HG02970 (cell line): ENCODE results near the gene NDUFAB1.
"Not testable (repeated sequence)": the region's sequence is repeated elsewhere in the genome, so short reads cannot be mapped to it uniquely, and the experiment has no call there.

ENCODE experiments used
- ATAC-seq: cut with Tn5 transposase; IDR thresholded peaks from one replicate; pipeline ENCODE4 v1.9.1; 2021; ENCODE audit warnings: mild to moderate bottlenecking, moderate library complexity, moderate number of reproducible peaks; ENCODE audit not compliant: unreplicated experiment, low FRiP score

NDUFAB1 gene

DNA sequence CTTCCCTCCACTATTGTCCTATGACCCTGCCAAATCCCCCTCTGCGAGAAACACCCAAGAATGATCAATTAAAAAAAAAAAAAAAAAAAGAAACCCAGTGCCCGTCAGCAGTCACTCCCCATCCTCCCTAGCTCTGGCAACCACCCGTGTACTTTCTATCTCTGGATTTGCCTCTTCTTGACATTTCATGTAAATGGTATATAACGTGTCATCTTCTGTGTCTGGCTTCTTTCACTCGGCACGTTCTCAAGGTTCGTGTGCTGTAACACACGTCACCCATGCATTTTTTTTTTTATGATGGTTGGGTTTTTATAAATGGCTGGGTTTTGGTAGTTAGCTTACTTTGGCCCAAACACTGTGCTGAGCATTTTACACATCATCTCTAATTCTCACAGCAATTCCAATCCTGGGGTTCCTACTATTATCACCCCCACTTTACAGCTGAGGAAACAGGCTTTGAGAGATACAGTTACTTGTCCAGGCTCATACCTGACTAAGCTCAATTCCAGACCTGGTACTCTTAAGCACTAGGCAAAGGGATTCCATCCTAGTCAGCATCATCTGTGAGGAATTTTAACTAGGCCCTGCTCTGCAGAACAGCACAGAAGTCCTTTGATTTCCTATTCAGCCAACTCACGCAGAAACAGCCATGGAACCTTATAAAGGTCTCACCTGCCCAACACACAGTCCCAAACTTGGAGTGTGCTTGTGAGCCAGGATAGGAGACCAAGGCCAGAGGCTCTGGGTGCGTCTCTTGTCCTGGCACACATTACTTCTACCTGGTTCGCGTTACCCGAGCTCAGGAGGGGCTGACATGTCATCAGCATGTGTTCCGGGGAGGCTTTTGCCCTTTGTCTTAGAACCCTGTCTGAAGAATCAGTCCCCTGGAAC, 11.7 kb downstream of the NDUFAB1 start:
- ATAC-seq, result no peak

DNA sequence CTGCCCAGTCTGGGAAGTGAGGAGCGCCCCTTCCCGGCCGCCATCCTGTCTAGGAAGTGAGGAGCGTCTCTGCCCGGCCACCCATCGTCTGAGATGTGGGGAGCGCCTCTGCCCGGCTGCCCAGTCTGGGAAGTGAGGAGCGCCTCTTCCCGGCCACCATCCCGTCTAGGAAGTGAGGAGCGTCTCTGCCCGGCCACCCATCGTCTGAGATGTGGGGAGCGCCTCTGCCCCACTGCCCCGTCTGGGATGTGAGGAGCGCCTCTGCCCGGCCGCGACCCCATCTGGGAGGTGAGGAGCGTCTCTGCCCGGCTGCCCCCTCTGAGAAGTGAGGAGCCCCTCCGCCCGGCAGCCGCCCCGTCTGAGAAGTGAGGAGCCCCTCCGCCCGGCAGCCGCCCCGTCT, 12.8 kb downstream of the NDUFAB1 start:
- not testable (repeated sequence) for ATAC-seq

DNA sequence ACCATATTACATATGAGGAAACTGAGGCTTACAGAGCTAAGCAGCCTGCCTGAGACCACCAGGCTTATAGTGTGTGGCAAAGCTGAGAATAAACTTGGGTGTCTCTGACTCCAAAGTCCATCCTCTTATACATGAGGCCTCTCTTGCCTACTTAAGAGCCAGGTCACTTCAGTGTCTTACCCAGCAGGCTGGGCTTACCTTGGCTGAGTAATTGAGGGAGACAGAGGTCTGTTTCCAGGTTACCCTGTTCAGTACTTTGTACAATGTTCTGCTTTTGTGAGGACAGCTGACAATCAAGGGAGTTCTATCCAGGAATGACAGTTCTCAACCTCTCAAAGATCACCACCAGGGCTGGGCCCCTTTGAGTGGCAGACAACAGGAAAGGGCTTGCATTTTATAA, 14.4 kb downstream of the NDUFAB1 start:
- no peak for ATAC-seq

DNA sequence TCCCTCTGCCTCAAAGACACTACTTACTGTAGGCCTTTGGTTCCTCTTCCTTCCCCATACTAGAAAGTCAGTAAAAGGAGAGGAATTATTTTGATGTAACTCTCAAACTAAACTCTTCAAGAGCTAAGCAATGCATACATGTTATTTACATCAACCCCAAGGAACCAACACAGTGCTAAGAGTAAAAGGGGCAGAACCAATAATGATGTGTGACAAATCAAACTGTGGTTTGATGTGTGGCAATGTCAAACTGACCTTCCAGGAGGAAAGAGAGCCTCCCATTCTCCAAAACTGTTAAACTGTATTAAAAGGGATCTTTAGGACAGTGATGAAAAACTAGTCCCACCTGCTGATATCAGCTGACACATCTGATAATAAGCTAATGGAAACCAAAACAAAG, 15.7 kb downstream of the NDUFAB1 start:
- ATAC-seq, result no peak

DNA sequence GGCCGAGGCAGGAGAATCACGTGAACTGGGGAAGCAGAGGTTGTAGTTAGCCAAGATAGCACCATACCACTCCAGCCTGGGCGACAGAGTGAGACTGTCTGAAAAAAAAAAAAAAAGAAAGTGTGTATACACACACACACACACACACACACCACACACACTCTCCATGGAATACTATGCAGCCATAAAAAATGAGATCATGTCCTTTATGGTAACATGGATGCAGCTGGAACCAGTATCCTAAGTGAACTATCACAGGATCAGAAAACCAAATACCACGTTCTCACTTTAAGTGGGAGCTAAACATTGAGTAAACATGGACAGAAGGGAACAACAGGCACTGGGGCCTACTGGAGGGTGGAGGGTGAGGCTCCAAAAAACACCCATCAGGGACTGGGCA, 16.7 kb downstream of the NDUFAB1 start:
- no peak for ATAC-seq

DNA sequence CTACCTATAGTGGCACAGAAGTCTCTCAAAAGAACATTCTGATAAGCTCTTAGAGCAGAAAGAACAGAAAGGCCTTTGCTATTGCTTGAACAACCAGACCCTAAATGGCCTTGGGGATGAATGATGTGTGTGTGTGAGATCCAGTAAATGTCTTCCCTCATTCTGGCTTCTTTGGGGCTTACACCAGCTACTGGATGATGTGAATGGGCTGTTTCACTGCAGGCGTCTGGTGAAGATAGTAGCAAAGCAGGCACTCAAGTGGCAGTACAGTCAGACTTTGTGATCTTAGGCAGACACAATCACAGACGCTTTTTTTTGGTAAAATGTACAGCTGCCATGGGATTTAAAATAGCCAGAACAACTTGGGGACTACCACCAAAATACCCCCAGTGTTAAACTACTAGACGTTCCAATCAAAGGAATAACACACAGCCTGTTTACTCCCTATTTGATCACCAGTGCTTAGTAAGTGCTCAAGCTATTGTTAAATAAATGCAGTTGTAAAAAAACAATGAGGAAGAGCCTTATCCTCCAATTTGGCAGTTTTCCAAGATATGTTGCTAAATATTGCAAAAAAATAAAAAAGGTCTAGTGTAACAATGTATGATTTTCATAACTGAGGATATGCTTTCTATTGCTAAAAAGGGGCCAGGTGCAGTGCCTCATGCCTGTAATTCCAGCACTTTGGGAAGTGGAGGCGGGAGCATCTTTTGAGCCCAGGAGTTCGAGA, 17.9 kb downstream of the NDUFAB1 start:
- ATAC-seq, result no peak

DNA sequence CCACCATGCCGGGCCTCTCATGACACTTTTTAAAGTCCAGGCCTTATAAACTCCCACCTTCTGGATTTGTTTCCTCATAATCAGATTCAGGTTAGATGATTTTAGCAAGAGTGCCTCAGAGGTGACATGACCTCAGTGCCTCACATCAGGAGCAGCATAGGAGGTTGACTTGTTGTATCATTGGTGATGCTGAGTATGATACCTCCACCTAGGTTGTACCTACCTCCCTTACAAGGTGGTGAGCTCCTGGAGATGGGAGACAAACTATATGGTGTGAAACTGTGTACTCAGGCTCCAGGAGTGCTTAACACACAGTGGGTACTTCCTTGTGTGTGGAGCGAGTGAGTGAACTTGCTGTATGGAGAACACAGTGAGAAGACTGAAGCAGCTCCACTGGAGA, 18.6 kb downstream of the NDUFAB1 start:
- ATAC-seq, result no peak

DNA sequence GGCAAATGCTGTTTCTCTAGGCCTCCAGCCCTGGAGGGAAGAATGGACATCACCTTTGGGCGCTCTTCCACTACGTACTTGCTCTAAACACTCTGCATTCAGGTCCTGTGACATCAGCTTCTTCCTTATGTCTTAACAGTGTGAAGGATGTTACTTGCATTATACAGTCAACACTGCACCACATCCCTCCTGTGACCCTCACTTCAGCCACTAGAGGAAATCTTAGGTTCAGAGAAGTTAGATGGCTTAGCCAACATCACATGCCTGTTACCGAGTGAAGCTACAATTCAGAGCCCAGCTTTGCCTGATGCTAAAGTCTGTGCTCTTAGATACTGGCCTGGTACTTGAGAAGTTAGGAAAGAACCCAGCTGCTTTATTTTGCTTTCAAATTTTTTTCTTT, 20.3 kb downstream of the NDUFAB1 start:
- ATAC-seq, result no peak

DNA sequence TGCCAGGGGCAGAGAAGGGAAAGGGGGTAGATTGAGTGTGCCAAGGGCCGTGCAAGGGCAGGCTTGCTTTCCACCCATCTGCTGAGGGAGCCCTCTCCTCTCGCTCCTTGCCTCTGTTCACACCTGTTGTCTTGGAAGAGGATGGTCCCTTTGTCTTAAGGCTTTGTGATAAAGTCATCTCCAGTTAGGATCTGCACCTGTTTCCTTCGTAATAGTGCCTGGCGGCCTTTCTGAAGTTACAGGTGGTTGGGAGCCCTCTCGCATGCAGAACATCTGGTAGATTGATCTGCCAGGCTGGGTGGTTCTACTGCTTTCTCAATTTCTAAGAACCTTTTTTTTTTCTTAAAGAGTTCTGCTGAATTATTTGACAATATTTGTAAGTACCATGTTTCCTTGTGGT, 22.3 kb downstream of the NDUFAB1 start:
- no peak for ATAC-seq

DNA sequence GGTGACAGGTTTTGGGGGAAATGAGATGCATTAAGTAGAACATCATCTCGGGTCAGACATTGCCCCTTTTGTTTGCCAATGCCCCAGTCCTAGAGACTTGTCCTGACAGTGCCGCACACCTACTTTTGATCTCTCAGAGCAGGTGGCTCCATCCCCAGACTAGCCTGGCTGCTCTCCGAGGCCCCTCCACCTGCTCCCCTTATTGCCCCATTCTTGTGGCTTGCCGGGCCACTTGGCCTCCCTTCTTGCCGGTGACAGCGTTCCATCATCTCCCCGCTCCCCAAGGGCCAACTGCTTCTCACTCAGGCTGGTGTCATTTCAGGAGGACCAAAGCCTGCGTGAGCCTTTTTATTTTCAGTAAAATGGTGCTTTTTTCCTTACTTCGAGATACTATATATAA, 23.7 kb downstream of the NDUFAB1 start:
- ATAC-seq, result no peak

DNA sequence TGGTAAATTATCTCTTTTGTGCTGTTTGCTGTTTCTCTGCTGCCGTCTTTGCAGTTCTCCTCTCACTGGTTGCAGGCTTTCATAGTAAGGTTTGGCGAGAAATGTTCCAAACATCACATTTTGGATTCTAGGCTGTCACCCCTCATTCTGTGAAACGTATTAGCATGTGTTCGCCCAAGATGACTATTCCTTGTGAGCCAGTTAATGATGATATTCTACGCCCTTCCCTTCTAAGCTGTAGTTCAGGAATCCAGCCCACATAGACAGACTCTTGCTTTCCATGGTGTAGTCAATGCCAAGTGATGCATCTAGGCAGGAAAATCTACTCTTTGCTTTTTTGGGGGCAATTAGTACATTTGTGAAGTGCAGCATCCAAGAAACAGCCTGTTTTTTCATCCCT, 24.2 kb downstream of the NDUFAB1 start:
- no peak for ATAC-seq

DNA sequence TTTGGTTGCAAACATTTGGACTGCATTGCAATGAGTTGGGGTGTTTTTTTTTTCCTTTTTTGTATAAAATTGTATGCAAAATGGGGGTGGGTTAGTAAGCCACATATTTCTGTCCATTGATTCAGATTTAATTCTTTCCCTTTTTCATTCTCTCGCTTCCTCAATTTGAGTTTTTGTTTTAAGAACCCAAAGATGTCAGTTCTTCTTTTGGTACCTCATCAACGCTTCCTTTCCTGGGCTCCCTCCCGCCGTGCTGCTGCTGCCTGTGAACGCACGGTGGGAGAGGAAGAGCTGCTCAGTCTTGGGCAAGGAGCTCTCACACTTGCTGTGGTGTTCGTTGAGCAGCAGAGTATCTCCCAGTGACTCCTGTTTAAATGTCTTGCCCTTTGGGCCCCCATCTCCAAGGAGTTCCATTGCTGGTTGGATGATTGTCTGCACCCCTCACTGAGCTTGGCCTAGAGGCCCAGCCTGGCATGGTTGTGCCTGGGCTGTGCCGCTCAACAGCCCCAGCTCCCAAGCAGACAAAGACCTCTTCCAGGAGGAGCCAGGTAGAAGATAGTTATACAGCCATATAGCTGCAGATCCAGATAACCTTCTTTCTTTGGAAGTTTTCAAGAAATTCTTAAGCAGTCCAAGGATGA, 25.0 kb downstream of the NDUFAB1 start:
- no peak for ATAC-seq

DNA sequence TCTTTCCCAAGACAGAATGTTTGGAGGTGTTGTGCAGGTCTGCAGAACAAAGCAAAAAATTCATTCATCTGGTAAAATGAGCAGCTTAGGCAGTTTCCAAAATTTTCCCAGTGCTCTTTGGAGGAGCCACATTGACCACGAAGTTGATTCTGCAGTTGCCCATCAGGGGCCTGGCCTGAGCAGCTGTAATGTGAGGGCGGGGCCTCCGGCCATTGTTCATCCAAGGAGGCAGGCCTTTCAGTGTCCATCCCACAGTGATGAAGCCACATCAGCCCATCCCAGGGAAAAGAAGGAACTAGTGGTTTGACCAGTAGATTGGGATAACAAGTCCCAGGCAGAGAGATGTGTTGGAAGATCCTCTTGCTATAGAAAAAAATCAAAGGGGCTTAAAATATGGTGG, 28.5 kb downstream of the NDUFAB1 start:
- ATAC-seq, result no peak

DNA sequence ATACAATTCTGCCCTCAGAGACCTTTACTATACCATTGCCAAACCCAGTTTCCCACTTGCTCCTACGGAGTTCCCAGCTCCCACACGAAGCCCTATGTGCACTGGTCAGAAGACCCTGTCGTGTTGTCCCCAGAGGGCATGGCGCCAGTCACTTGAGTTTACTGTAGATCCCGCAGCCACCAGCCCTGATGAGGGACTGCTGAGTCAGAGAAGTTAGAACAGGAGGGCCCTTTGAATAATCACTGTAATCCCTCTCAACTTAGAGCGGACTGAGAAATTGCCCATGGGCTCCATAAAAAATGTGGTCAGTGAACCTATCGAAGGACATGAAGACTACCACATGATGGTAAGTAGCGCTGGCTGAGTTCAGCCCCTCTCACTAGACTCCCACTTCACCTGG, 29.4 kb downstream of the NDUFAB1 start:
- ATAC-seq, result no peak

DNA sequence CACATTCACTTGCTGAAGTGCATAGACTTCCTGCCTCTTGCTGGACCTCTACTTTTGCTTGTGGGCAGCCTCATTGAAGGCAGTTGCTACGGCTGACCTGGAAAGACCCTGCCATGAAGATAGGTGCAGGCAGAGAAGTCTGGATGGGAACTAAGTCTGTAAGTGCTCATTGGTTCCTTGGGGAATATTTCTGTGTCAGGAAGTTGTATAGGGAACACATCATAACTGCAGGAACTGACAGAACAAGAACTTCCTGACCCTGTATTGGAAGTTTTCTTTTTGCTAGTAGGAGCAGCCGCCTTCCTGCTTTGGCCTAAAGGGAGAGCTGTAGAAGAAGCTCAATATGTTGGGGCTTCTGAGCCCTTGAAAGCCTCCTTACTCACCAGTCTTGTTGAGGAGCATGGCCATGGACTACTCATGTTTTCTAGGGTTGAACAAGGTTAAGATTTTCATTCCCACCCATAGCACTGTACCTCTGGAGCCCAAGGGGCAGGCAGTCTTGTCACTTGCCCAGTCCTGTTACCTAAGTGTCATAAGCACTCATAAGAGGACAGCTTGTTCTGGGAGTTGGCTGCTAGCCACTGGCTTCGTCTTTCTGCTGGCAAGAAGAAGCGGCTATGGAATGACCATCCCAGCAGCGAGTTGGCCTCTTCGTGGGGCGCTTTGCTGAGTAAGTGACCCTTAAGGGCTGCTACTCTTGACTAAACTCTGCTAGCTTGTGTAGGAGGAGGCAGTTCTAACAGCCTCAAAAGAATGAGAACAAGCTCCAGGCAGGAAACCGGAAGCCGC, 31.3 kb downstream of the NDUFAB1 start:
- no peak for ATAC-seq

DNA sequence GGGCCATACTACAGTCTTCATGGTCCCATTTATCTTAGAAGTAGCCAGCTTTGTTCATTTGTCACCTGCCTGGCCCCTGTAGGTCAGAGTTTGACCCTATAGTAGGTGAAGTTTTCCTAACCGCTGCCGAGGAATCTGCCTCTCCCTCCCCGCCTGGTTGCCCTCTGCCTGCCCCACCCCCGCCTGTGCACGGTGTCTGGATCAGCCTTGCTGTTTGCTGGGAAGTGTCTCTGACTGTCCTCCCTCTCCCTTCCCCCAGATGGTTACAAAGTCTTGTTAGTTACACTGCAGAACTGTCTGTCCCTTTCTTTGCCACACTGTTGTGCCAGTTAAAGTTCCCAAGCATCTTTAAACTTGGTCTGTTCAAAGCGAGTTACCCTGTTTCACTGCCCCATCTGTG, 32.9 kb downstream of the NDUFAB1 start:
- no peak for ATAC-seq

DNA sequence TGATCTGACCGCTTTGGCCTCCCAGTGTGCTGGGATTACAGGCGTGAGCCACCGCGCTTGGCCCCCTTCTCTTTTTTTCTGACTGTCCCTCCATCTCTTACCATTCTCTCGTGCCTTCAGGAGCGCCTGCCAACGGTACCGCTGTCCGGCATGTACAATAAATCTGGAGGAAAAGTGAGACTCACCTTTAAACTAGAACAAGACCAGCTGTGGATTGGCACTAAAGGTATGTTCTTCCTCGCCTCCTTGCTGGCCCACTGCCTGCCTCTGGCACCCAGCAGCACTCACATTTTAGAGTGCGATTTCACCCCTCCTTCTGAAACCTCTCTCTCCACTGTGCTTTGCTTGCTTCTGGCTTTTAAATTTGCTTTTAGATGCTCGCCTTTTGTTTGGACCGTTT, 33.6 kb downstream of the NDUFAB1 start:
- no peak for ATAC-seq

DNA sequence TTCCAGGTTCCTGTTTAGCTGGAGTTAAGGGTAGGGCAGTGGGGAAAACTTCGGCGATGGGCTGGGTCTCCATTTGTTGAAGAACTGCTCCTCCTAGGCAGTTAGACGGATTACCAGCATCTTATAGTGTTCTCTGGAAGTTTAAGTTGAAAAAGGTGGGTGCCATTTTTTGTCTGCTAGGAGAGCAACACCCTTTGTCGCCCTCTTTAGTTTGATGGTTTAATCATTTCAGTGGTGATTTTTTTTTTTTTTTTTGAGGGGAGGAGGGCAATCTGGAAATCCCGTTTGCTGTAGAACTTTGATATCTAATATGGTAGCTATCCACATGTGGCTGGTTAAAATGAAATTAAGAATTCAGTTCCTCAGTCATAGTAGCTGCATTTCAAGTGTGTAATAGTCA, 34.5 kb downstream of the NDUFAB1 start:
- ATAC-seq, result no peak

DNA sequence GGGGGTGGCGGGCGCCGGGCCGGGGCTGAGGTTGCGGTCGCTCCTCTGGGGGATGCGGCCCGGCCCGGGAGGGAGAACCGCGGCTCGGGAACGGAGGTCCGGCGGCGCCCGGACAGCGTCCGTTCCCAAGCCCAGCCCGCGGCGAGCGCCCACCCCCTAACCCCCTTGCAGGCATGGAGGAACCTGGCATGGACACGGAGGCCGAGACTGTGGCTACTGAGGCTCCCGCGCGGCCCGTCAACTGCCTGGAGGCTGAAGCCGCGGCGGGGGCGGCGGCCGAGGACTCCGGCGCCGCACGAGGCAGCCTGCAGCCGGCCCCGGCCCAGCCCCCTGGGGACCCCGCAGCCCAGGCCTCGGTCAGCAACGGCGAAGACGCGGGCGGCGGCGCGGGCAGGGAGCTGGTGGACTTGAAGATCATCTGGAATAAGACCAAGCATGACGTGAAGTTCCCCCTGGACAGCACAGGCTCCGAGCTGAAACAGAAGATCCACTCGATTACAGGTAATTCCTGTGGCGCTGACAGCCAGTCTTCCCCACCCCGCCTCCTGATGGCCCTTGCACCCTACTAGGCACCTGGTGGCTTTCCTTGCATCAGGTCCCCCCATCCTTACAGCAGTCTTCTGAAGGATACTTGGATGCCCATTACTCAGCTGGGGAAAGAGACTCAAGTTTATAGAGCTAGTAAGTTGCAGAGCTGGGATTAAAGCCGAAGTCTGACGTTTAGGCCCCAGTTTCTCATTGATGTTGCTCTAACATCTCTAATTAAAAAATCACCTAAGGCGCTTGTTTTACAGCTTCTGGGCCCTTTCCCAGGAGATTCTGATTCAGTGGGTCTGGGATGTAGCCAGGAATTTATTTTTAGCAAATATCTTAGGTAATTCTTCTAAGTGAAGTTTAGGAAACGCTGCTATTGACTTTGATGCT, 38.1 kb downstream of the NDUFAB1 start:
- ATAC-seq, result peak; percentile 1
